Liver (tissue), 9 donors: ENCODE results near the gene CENPN. TPM values are rescaled to one million over a fixed set of nuclear protein-coding genes. Genes with fewer than 3 reads are reported as not detected.
A peak's percentile ranks its signal among the peaks of the same experiment; 100 is the strongest.

Experiments
- DNase-seq: peaks from one replicate; pipeline ENCODE4 v3.0.0-alpha.2; 2017; ENCODE audit warnings: low spot score
- H3K27ac ChIP-seq, 2 donors: one replicate each; pipeline ENCODE4 v1.7.0; 2013; ENCODE audit warnings: inconsistent platforms in 2 of 2, low read length in 2 of 2, control low read depth in 1 of 2, low read depth in 1 of 2, mild to moderate bottlenecking in 1 of 2
- H3K27me3 ChIP-seq, 4 donors: one replicate each; pipeline versions ENCODE4 v1.6.1 to v1.7.0; 2013; ENCODE audit warnings: low read length in 3 of 4, inconsistent platforms in 1 of 4, mild to moderate bottlenecking in 1 of 4, moderate library complexity in 1 of 4; ENCODE audit not compliant: control insufficient read depth in 4 of 4, insufficient read depth in 4 of 4
- H3K36me3 ChIP-seq, 4 donors: one replicate each; pipeline versions ENCODE4 v1.6.1 to v1.7.0; 2013; ENCODE audit warnings: low read length in 3 of 4, mild to moderate bottlenecking in 3 of 4, low read depth in 1 of 4, moderate library complexity in 1 of 4; ENCODE audit not compliant: control insufficient read depth in 4 of 4, insufficient read depth in 3 of 4
- H3K4me1 ChIP-seq, 4 donors: one replicate each; pipeline versions ENCODE4 v1.6.1 to v1.7.0; 2013; ENCODE audit warnings: low read length in 3 of 4, mild to moderate bottlenecking in 3 of 4, moderate library complexity in 1 of 4; ENCODE audit not compliant: control insufficient read depth in 4 of 4, insufficient read depth in 4 of 4
- H3K4me3 ChIP-seq, 3 donors: one replicate each; pipeline versions ENCODE4 v1.6.1 to v1.7.0; 2013; ENCODE audit warnings: low read length in 3 of 3, control low read depth in 1 of 3, low read depth in 1 of 3, mild to moderate bottlenecking in 1 of 3
- H3K9ac ChIP-seq, 2 donors: one replicate each; pipeline ENCODE4 v1.7.0; 2013; ENCODE audit warnings: low read length in 2 of 2, mild to moderate bottlenecking in 2 of 2, moderate library complexity in 2 of 2, control low read depth in 1 of 2, low read depth in 1 of 2
- H3K9me3 ChIP-seq, 4 donors: one replicate each; pipeline versions ENCODE4 v1.6.1 to v1.7.0; 2013; ENCODE audit warnings: low read length in 3 of 4; ENCODE audit not compliant: control insufficient read depth in 4 of 4
- EGR1 ChIP-seq, 2 donors: IDR thresholded peaks; 2 replicates each; pipeline ENCODE4 v1.6.1; 2016 to 2018; ENCODE audit warnings: antibody characterized with exemption in 2 of 2, low read depth in 2 of 2
- FOXA1 ChIP-seq: IDR thresholded peaks from 2 replicates; pipeline ENCODE4 v1.6.1; 2016; ENCODE audit warnings: antibody characterized with exemption
- FOXA2 ChIP-seq: IDR thresholded peaks from 2 replicates; pipeline ENCODE4 v1.6.1; 2016; ENCODE audit warnings: antibody characterized with exemption
- GABPA ChIP-seq, 2 donors: IDR thresholded peaks in 1 of 2; conservative IDR thresholded peaks in 1 of 2; 2 replicates each; pipeline ENCODE4 v1.6.1; 2016; ENCODE audit warnings: antibody characterized with exemption in 2 of 2, mild to moderate bottlenecking in 1 of 2, moderate library complexity in 1 of 2
- HNF4A ChIP-seq, 2 donors: conservative IDR thresholded peaks; 2 replicates each; pipeline ENCODE4 v1.6.1; 2016; ENCODE audit warnings: antibody characterized with exemption in 2 of 2, mild to moderate bottlenecking in 2 of 2
- HNF4G ChIP-seq: IDR thresholded peaks from 2 replicates; pipeline ENCODE4 v1.6.1; 2016; ENCODE audit warnings: antibody characterized with exemption
- JUND ChIP-seq, 2 donors: IDR thresholded peaks; 2 replicates each; pipeline ENCODE4 v1.6.1; 2016; ENCODE audit warnings: antibody characterized with exemption in 2 of 2
- NR2F2 ChIP-seq: IDR thresholded peaks from 2 replicates; pipeline ENCODE4 v1.6.1; 2016; ENCODE audit warnings: antibody characterized with exemption
- RAD21 ChIP-seq, 2 donors: IDR thresholded peaks; 2 replicates each; pipeline ENCODE4 v1.6.1; 2016; ENCODE audit warnings: antibody characterized with exemption in 2 of 2, mild to moderate bottlenecking in 2 of 2
- RXRA ChIP-seq, 2 donors: IDR thresholded peaks; 2 replicates each; pipeline ENCODE4 v1.6.1; 2017 to 2018; ENCODE audit warnings: antibody characterized with exemption in 2 of 2, mild to moderate bottlenecking in 1 of 2
- SP1 ChIP-seq: IDR thresholded peaks from 2 replicates; pipeline ENCODE4 v1.6.1; 2018; ENCODE audit warnings: antibody characterized with exemption, mild to moderate bottlenecking
- TAF1 ChIP-seq: conservative IDR thresholded peaks from 2 replicates; pipeline ENCODE4 v1.6.1; 2016; ENCODE audit warnings: antibody characterized with exemption, mild to moderate bottlenecking
- YY1 ChIP-seq: IDR thresholded peaks from 2 replicates; pipeline ENCODE4 v1.6.1; 2016; ENCODE audit warnings: antibody characterized with exemption, mild to moderate bottlenecking
- WGBS: extraction: QIAGEN DNeasy Blood & Tissue Kit; methylation state at CpG from one replicate; pipeline ENCODE4 v1.1.7; 2013; 5-methylcytosine and 5-hydroxymethylcytosine counted together
- polyA plus RNA-seq, 2 donors: library from polyadenylated mRNA; stranded (reverse) in 1 of 2; unstranded in 1 of 2; fragments of 200-250 nt in 1 of 2; fragments of >200 nt in 1 of 2; fragmentation: Nextera tagmentation in 1 of 2; extraction: Ambion mirVana in 1 of 2; gene quantifications; one replicate each; pipeline versions ENCODE4 v1.2.1 to v1.2.3, GENCODE V29; 2013 to 2015
- total RNA-seq, 2 donors: library from RNA; depleted of rRNA; stranded (reverse); fragments of >200 nt; gene quantifications; one replicate each; pipeline ENCODE4 v1.2.3, GENCODE V29; 2014
- TF ChIP-seq, protein P1 (sequence below): fragments of 150-350 bp; IDR thresholded peaks from 2 replicates; pipeline ENCODE4 v1.5.1; 2017; ENCODE audit warnings: improper control_type of control experiment, low read depth, low read length; ENCODE audit not compliant: missing input control
- TF ChIP-seq, protein P2 (sequence below): IDR thresholded peaks from 2 replicates; pipeline ENCODE4 v1.6.1; 2016; ENCODE audit warnings: antibody characterized with exemption
- TF ChIP-seq, protein P3 (sequence below): IDR thresholded peaks from 2 replicates; pipeline ENCODE4 v1.6.1; 2016; ENCODE audit warnings: antibody characterized with exemption, mild to moderate bottlenecking
- donor health status: healthy.
- donor health status: healthy.
- donor health status: healthy.
- donor health status: healthy.
- donor health status: healthy.

The CENPN gene
- total and polyA plus RNA-seq, 4 donors, result 1.8 to 30.8 (median 7.9) TPM

DNA sequence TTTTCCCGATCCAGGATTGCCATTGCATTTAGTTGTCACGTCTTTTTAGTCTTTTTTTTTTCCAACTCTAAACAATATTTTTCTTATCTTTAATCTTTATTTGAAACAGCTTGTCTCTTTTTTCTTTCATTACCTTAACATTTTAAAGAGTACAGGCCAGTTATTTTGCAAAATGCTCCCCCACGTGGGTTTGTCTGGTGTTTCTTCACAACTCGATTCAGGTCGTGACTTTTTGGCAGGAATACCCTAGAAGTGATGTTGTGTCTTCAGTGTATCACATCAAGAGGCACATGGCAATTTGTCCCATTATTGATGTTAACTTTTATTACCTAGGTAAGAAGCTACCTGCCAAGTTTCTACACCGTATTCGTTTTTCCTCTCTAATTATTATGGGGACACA lies 18.3 kb upstream of the CENPN start:
- H3K4me1 ChIP-seq, result peaks cover 14 to 73% (median 53%) of the 10 kb centered on the region in 4 donors

DNA sequence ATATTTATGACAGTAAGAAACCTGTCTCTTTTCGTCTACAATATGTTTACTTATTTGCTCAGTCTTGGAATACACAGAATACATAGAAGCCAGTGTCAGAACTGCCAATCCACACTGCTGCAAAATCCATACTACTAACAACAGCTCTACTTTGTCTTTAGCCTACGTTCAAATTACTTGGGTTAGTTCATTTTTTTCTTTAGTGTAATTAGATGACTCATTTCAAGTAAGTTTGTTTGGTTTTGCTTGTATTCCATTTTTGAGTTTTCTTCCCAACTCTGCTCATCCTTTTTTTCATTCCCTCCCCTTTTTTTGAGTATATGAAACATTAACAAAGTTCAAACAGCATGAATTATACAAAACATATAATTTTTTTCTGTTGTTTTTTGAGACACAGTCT lies 17.2 kb upstream of the CENPN start:
- Histone ChIP-seq H3K27ac (no peak overlapping the region), H3K9me3 (no peaks in the 10 kb centered on the region), H3K27me3 (no peaks in the 10 kb centered on the region), H3K36me3 (no peaks in the 10 kb centered on the region), H3K4me1 (peaks cover 14 to 81% (median 55%) of the 10 kb centered on the region in 4 donors), H3K9ac (no peak overlapping the region), H3K4me3 (no peak overlapping the region)
- WGBS, result 15% methylated on average over 2 of the region's 2 CpGs
- DNase-seq, result no peak
- TF ChIP-seq, protein P1, sequence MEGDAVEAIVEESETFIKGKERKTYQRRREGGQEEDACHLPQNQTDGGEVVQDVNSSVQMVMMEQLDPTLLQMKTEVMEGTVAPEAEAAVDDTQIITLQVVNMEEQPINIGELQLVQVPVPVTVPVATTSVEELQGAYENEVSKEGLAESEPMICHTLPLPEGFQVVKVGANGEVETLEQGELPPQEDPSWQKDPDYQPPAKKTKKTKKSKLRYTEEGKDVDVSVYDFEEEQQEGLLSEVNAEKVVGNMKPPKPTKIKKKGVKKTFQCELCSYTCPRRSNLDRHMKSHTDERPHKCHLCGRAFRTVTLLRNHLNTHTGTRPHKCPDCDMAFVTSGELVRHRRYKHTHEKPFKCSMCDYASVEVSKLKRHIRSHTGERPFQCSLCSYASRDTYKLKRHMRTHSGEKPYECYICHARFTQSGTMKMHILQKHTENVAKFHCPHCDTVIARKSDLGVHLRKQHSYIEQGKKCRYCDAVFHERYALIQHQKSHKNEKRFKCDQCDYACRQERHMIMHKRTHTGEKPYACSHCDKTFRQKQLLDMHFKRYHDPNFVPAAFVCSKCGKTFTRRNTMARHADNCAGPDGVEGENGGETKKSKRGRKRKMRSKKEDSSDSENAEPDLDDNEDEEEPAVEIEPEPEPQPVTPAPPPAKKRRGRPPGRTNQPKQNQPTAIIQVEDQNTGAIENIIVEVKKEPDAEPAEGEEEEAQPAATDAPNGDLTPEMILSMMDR, result no peak
- no peak for TF ChIP-seq TAF1
- no peak for TF ChIP-seq NR2F2
- TF ChIP-seq, protein P2, sequence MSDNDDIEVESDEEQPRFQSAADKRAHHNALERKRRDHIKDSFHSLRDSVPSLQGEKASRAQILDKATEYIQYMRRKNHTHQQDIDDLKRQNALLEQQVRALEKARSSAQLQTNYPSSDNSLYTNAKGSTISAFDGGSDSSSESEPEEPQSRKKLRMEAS, result no peak
- TF ChIP-seq GABPA (IDR thresholded peaks at IDR 0.05 in 1 of 2, conservative IDR thresholded peaks at IDR 0.05 in 1 of 2), result no peak
- TF ChIP-seq, protein P3, sequence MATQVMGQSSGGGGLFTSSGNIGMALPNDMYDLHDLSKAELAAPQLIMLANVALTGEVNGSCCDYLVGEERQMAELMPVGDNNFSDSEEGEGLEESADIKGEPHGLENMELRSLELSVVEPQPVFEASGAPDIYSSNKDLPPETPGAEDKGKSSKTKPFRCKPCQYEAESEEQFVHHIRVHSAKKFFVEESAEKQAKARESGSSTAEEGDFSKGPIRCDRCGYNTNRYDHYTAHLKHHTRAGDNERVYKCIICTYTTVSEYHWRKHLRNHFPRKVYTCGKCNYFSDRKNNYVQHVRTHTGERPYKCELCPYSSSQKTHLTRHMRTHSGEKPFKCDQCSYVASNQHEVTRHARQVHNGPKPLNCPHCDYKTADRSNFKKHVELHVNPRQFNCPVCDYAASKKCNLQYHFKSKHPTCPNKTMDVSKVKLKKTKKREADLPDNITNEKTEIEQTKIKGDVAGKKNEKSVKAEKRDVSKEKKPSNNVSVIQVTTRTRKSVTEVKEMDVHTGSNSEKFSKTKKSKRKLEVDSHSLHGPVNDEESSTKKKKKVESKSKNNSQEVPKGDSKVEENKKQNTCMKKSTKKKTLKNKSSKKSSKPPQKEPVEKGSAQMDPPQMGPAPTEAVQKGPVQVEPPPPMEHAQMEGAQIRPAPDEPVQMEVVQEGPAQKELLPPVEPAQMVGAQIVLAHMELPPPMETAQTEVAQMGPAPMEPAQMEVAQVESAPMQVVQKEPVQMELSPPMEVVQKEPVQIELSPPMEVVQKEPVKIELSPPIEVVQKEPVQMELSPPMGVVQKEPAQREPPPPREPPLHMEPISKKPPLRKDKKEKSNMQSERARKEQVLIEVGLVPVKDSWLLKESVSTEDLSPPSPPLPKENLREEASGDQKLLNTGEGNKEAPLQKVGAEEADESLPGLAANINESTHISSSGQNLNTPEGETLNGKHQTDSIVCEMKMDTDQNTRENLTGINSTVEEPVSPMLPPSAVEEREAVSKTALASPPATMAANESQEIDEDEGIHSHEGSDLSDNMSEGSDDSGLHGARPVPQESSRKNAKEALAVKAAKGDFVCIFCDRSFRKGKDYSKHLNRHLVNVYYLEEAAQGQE, result no peak
- TF ChIP-seq HNF4G, result no peak
- no peak for TF ChIP-seq FOXA1
- no peak for TF ChIP-seq RXRA (IDR thresholded peaks at IDR 0.05)
- no peak for TF ChIP-seq YY1
- no peak for TF ChIP-seq EGR1 (IDR thresholded peaks at IDR 0.05; ENCODE audit: low read depth in 2 of 2)
- TF ChIP-seq SP1, result no peak
- no peak for TF ChIP-seq JUND (IDR thresholded peaks at IDR 0.05)
- TF ChIP-seq HNF4A (conservative IDR thresholded peaks at IDR 0.05), result no peak

More for the DNA sequence above, 18.3 kb upstream of the CENPN start:
- no peak overlapping the region for H3K4me3 ChIP-seq
- no peak overlapping the region for H3K27ac ChIP-seq
- 36% methylated on average over 7 of the region's 7 CpGs for WGBS
- no peak overlapping the region for H3K9ac ChIP-seq
- no peaks in the 10 kb centered on the region for H3K36me3 ChIP-seq
- TF ChIP-seq TAF1 (no peak), RAD21 (IDR thresholded peaks at IDR 0.05) (peak; percentile 62 to 66), FOXA2 (no peak), EGR1 (IDR thresholded peaks at IDR 0.05; ENCODE audit: low read depth in 2 of 2) (no peak), YY1 (no peak), HNF4A (conservative IDR thresholded peaks at IDR 0.05) (peak in 1 of 2 donors; percentile 5), SP1 (no peak), RXRA (IDR thresholded peaks at IDR 0.05) (peak in 1 of 2 donors; percentile 27)
- TF ChIP-seq, protein P1, result peak; percentile 16
- TF ChIP-seq, protein P2, result no peak
- H3K27me3 ChIP-seq, result no peaks in the 10 kb centered on the region
- H3K9me3 ChIP-seq, result no peaks in the 10 kb centered on the region
- DNase-seq, result no peak
